H9 (cell line): Measurements from ENCODE around the gene SPATA31E1. TPM values are rescaled to one million over a fixed set of nuclear protein-coding genes. Genes with fewer than 3 reads are reported as not detected.

Experiments
- DNase-seq: peaks from one replicate; pipeline ENCODE4 v3.0.0-alpha.2; 2017
- H2AFZ ChIP-seq: one replicate; pipeline ENCODE4 v1.6.1; 2013; ENCODE audit warnings: mild to moderate bottlenecking, low read length, control low read depth, moderate library complexity
- H2AK5ac ChIP-seq: 2 replicates; pipeline ENCODE4 v1.6.1; 2013; ENCODE audit warnings: low read length, control low read depth, mixed read lengths; ENCODE audit not compliant: insufficient read length
- H2BK120ac ChIP-seq: one replicate; pipeline ENCODE4 v1.6.1; 2013; ENCODE audit warnings: low read depth, mild to moderate bottlenecking, low read length, control low read depth, inconsistent platforms; ENCODE audit not compliant: poor library complexity, severe bottlenecking
- H2BK12ac ChIP-seq: 2 replicates; pipeline ENCODE4 v1.6.1; 2013; ENCODE audit warnings: low read length, control low read depth, mixed read lengths, low read depth; ENCODE audit not compliant: insufficient read length
- H2BK15ac ChIP-seq: 2 replicates; pipeline ENCODE4 v1.6.1; 2013; ENCODE audit warnings: low read depth, low read length, control low read depth
- H2BK20ac ChIP-seq: one replicate; pipeline ENCODE4 v1.6.1; 2013; ENCODE audit warnings: low read depth, mild to moderate bottlenecking, low read length, control low read depth, inconsistent platforms; ENCODE audit not compliant: poor library complexity, severe bottlenecking
- H2BK5ac ChIP-seq: 2 replicates; pipeline ENCODE4 v1.6.1; 2013; ENCODE audit warnings: low read length, control low read depth, mixed read lengths; ENCODE audit not compliant: insufficient read length
- H3K14ac ChIP-seq: 2 replicates; pipeline ENCODE4 v1.6.1; 2013; ENCODE audit warnings: low read length, control low read depth; ENCODE audit not compliant: insufficient read depth
- H3K18ac ChIP-seq: 2 replicates; pipeline ENCODE4 v1.6.1; 2013; ENCODE audit warnings: low read depth, mild to moderate bottlenecking, mixed read lengths, low read length, control low read depth; ENCODE audit not compliant: insufficient read length
- H3K23ac ChIP-seq: 2 replicates; pipeline ENCODE4 v1.6.1; 2013; ENCODE audit warnings: low read length, control low read depth, mixed read lengths, low read depth; ENCODE audit not compliant: insufficient read length
- H3K23me2 ChIP-seq: 2 replicates; pipeline ENCODE4 v1.6.1; 2013; ENCODE audit warnings: low read depth, mild to moderate bottlenecking, mixed read lengths, low read length, control low read depth; ENCODE audit not compliant: insufficient read length, poor library complexity, severe bottlenecking
- H3K27ac ChIP-seq: 2 replicates; pipeline ENCODE4 v1.5.1; 2013; ENCODE audit warnings: low read length, control low read depth, mixed read lengths, low read depth; ENCODE audit not compliant: insufficient read length
- H3K27me3 ChIP-seq: 2 replicates; pipeline ENCODE4 v1.6.1; 2013; ENCODE audit warnings: low read length, control low read depth, inconsistent platforms; ENCODE audit not compliant: insufficient read depth
- H3K4ac ChIP-seq: 2 replicates; pipeline ENCODE4 v1.6.1; 2013; ENCODE audit warnings: low read depth, mild to moderate bottlenecking, control low read depth, inconsistent platforms, low read length, moderate library complexity
- H3K4me1 ChIP-seq: 2 replicates; pipeline ENCODE4 v1.6.1; 2013; ENCODE audit warnings: low read length, control low read depth, inconsistent platforms; ENCODE audit not compliant: insufficient read depth
- H3K4me2 ChIP-seq: 2 replicates; pipeline ENCODE4 v1.6.1; 2013; ENCODE audit warnings: low read length, control low read depth, mixed read lengths; ENCODE audit not compliant: insufficient read length, insufficient read depth
- H3K56ac ChIP-seq: 2 replicates; pipeline ENCODE4 v1.6.1; 2013; ENCODE audit warnings: low read depth, mild to moderate bottlenecking, mixed read lengths, low read length, control low read depth; ENCODE audit not compliant: insufficient read length
- H3K79me1 ChIP-seq: 2 replicates; pipeline ENCODE4 v1.6.1; 2013; ENCODE audit warnings: low read depth, mild to moderate bottlenecking, moderate library complexity, low read length, control low read depth, inconsistent platforms; ENCODE audit not compliant: insufficient read depth, poor library complexity, severe bottlenecking
- H3K79me2 ChIP-seq: 2 replicates; pipeline ENCODE4 v1.6.1; 2013; ENCODE audit warnings: low read length, control low read depth, inconsistent platforms; ENCODE audit not compliant: insufficient read depth
- H3K9ac ChIP-seq: 2 replicates; pipeline ENCODE4 v1.6.1; 2013; ENCODE audit warnings: low read length, control low read depth, mixed read lengths; ENCODE audit not compliant: insufficient read length; ENCODE audit errors: extremely low read depth
- H3K9me3 ChIP-seq: one replicate; pipeline ENCODE4 v1.6.1; 2013; ENCODE audit warnings: low read depth, low read length, inconsistent platforms; ENCODE audit not compliant: control insufficient read depth
- H3T11ph ChIP-seq: one replicate; pipeline ENCODE4 v1.6.1; 2013; ENCODE audit warnings: mild to moderate bottlenecking, low read length, control low read depth, inconsistent platforms
- H4K20me1 ChIP-seq: one replicate; pipeline ENCODE4 v1.6.1; 2013; ENCODE audit not compliant: control insufficient read depth, insufficient read length, insufficient read depth
- H4K5ac ChIP-seq: 2 replicates; pipeline ENCODE4 v1.6.1; 2013; ENCODE audit warnings: low read depth, mild to moderate bottlenecking, mixed read lengths, low read length, control low read depth; ENCODE audit not compliant: insufficient read length
- H4K8ac ChIP-seq: replicated peaks from 2 replicates; pipeline ENCODE4 v1.6.1; 2013; ENCODE audit warnings: low read length, control low read depth, mixed read lengths, low read depth; ENCODE audit not compliant: insufficient read length
- H4K91ac ChIP-seq: 2 replicates; pipeline ENCODE4 v1.6.1; 2013; ENCODE audit warnings: low read depth, mild to moderate bottlenecking, moderate library complexity, mixed read lengths, low read length, control low read depth; ENCODE audit not compliant: insufficient read length
- H3K27ac Mint-ChIP-seq, 3 experiments: 2 replicates in 2 of 3; 3 replicates in 1 of 3; pipeline ENCODE4 v1.8.0; 2020 to 2021; ENCODE audit warnings: mixed read lengths in 3 of 3, mild to moderate bottlenecking in 1 of 3, moderate library complexity in 1 of 3
- H3K27me3 Mint-ChIP-seq: 2 replicates; pipeline ENCODE4 v1.8.0; 2021; ENCODE audit warnings: low read depth, mild to moderate bottlenecking, moderate library complexity, mixed read lengths
- H3K36me3 Mint-ChIP-seq, 3 experiments: 2 replicates in 2 of 3; 3 replicates in 1 of 3; pipeline ENCODE4 v1.8.0; 2020 to 2021; ENCODE audit warnings: low read depth in 3 of 3, mixed read lengths in 3 of 3; ENCODE audit not compliant: insufficient read depth in 1 of 3
- H3K4me1 Mint-ChIP-seq, 2 experiments: 2 replicates each; pipeline ENCODE4 v1.8.0; 2020; ENCODE audit warnings: mixed read lengths in 2 of 2
- H3K4me3 Mint-ChIP-seq, 2 experiments: 2 replicates in 1 of 2; 3 replicates in 1 of 2; pipeline ENCODE4 v1.8.0; 2020 to 2021; ENCODE audit warnings: mild to moderate bottlenecking in 2 of 2, mixed read lengths in 2 of 2, moderate library complexity in 1 of 2
- H3K9me3 Mint-ChIP-seq, 2 experiments: 2 replicates in 1 of 2; 3 replicates in 1 of 2; pipeline ENCODE4 v1.8.0; 2020; ENCODE audit warnings: mild to moderate bottlenecking in 2 of 2, mixed read lengths in 2 of 2, moderate library complexity in 1 of 2
- CTCF ChIP-seq: fragments of 200-600 bp; sonication (generic); conservative IDR thresholded peaks from 3 replicates; pipeline ENCODE4 v1.8.0; 2021; ENCODE audit warnings: antibody characterized with exemption, mild to moderate bottlenecking
- WGBS: extraction: QIAGEN DNeasy Blood & Tissue Kit; methylation state at CpG from one replicate; pipeline ENCODE4 v1.1.7; 2013; ENCODE audit warnings: missing lambda C conversion rate, low lambda C conversion rate, mixed read lengths; ENCODE audit not compliant: insufficient read length; ENCODE audit errors: extremely low coverage; 5-methylcytosine and 5-hydroxymethylcytosine counted together
- total RNA-seq: library from RNA; stranded (reverse); gene quantifications from 2 replicates; pipeline ENCODE4 v1.2.1, GENCODE V29; 2021

The SPATA31E1 gene
- total RNA-seq, 1 experiment from 2014 or later, result 0.09 TPM

GRCh38 chr9:87886933-87887505 lies 4.3 kb downstream of the SPATA31E1 start:
- no peak overlapping the region for H2BK20ac ChIP-seq
- H4K5ac ChIP-seq, result no peak overlapping the region
- H2BK120ac ChIP-seq, result no peak overlapping the region
- H3K23ac ChIP-seq, result no peak overlapping the region
- TF ChIP-seq CTCF, result no peak
- no peak overlapping the region for H3K27ac ChIP-seq
- no peak overlapping the region for H3K9ac ChIP-seq
- H3K9me3 Mint-ChIP-seq, result peaks cover 0 to 2% of the 10 kb centered on the region in 2 experiments; a peak in 1 of 5 replicates
- peaks cover 8 to 14% of the 10 kb centered on the region in 2 experiments for H3K4me1 Mint-ChIP-seq
- no peak overlapping the region for H3K56ac ChIP-seq
- H3K36me3 Mint-ChIP-seq, result no peaks in the 10 kb centered on the region; a peak in 1 of 7 replicates
- H2AK5ac ChIP-seq, result no peak overlapping the region
- H3K27ac Mint-ChIP-seq, result no peak overlapping the region
- H2BK5ac ChIP-seq, result no peak overlapping the region
- H3K27me3 Mint-ChIP-seq, result peaks cover 7% of the 10 kb centered on the region
- no peaks in the 10 kb centered on the region for H3K23me2 ChIP-seq
- no peaks in the 10 kb centered on the region for H3K9me3 ChIP-seq
- DNase-seq, result no peak
- H3K18ac ChIP-seq, result no peak overlapping the region
- H2AFZ ChIP-seq, result no peak overlapping the region
- H3K79me2 ChIP-seq, result no peaks in the 10 kb centered on the region
- H4K20me1 ChIP-seq, result no peaks in the 10 kb centered on the region
- H3K4ac ChIP-seq, result no peak overlapping the region
- H2BK15ac ChIP-seq, result no peak overlapping the region
- no peak overlapping the region for H3K14ac ChIP-seq
- H2BK12ac ChIP-seq, result no peak overlapping the region
- H3K27me3 ChIP-seq, result no peaks in the 10 kb centered on the region
- H4K91ac ChIP-seq, result no peak overlapping the region
- H3K79me1 ChIP-seq, result no peaks in the 10 kb centered on the region
- no peaks in the 10 kb centered on the region for H3K4me1 ChIP-seq
- WGBS, result no CpG with 5 or more reads among the region's 13 CpGs
- H3T11ph ChIP-seq, result no peak overlapping the region
- no peak overlapping the region for H3K4me3 Mint-ChIP-seq
- H3K4me2 ChIP-seq, result no peak overlapping the region
- no peak overlapping the region for H4K8ac ChIP-seq
